Smooth muscle cell of the coronary artery (primary cell): ENCODE measurements around the gene CHRM5. TPM values are rescaled to one million over a fixed set of nuclear protein-coding genes. Genes with fewer than 3 reads are reported as not detected.

Experiments used
- total RNA-seq: library from RNA; depleted of rRNA; stranded (reverse); fragments of >200 nt; gene quantifications from 2 replicates; pipeline ENCODE4 v1.2.3, GENCODE V29; 2014; ENCODE audit warnings: low replicate concordance

CHRM5 gene
- total RNA-seq = 0.15 TPM in 1 of 2 replicates, not detected in the other

GRCh38 chr15:33968224-33968623 lies at the start of gene CHRM5:
TSS of gene CHRM5 (plus strand) at chr15:33968497. CDS start at chr15:34062718, 94,221 bp downstream.

GRCh38 chr15:34038871-34039789 lies 70.8 kb downstream of the CHRM5 start, which contains the start of gene AVEN:
TSS of gene AVEN (minus strand) at chr15:34039204. CDS start at chr15:34039046, 158 bp downstream.

DNA sequence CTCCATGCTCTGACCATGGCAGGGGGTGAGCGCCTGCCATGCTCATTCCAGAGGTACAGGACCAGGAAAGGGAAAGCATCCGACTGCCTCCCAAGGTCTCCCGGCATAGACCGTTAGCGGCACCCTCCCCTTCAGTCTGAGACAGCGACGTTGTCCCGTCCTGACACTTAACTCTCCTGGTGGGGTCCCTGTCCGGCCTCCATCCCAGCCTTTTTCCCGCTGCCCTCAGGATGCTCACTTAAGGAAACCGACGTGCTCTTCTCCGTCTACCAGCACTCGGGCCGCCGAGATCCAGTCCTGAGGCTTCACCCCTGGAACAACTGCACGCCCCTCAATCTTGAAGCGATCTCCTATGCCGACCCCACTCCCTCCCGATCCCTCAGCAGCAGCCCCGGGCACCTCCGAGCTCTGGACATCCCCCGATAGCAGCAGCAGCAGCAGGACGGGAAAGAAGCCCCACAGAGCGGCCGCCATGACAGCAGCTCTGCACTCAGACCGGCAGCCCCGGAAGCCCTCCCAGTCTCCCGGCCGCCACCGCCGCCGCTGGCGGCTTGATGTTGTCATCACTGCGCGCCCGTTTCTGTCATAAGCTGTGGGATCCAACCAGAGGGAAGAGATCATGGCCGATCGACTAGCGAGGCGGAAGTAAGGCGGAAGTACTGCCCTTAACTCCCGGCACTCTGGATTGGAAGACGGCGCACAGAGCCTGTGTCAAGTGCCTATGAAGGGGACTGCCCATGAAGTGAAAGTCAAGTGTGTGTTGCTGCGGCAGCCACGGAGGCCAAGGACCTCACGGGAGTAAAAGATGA lies 133.3 kb downstream of the CHRM5 start, which contains the start of the genes EMC7 and PGBD4:
Gene EMC7, minus strand, starts transcription at position 497 of the 809 bp plus-strand sequence. Its CDS starts 23 bp downstream, at position 474.
Gene PGBD4, plus strand, starts transcription at position 718 of the 809 bp plus-strand sequence. CDS start 449 bp downstream, outside the sequence.

Other genes starting within 250 kb of the CHRM5 start
- 9.8 and 46.8 TPM in 2 replicates for gene AVEN, start 70.7 kb downstream of the CHRM5 start, total RNA-seq
- 28.8 and 36.9 TPM in 2 replicates for gene EMC7, start 133.4 kb downstream of the CHRM5 start, total RNA-seq
- 1.5 and 1.6 TPM in 2 replicates for gene PGBD4, start 133.6 kb downstream of the CHRM5 start, total RNA-seq
- 10.3 and 35.6 TPM in 2 replicates for gene KATNBL1, start 241.6 kb downstream of the CHRM5 start, total RNA-seq